OCI-LY3 (cell line): ENCODE data around the gene TDRD9.

Source experiments
- H2AFZ ChIP-seq: fragments of 200-600, 300-600 bp; shearing (Covaris generic); 2 replicates; pipeline ENCODE4 v1.6.0; 2014; ENCODE audit warnings: antibody characterized with exemption, low read depth, low read length
- H3K27ac ChIP-seq: fragments of 200-600, 300-600 bp; sonication (generic); 2 replicates; pipeline ENCODE4 v1.5.1; 2014; ENCODE audit warnings: mild to moderate bottlenecking, low read length, moderate library complexity, mixed read lengths
- H3K27me3 ChIP-seq: fragments of 200-600, 300-600 bp; sonication (generic); 2 replicates; pipeline ENCODE4 v1.6.1; 2014; ENCODE audit warnings: low read depth, low read length, mixed read lengths
- H3K36me3 ChIP-seq: fragments of 200-600, 300-600 bp; sonication (generic); replicated peaks from 2 replicates; pipeline ENCODE3; 2014; ENCODE audit warnings: low read depth, low read length, mixed read lengths
- H3K4me1 ChIP-seq: fragments of 300-600, 200-600 bp; sonication (generic); 2 replicates; pipeline ENCODE4 v1.6.1; 2014; ENCODE audit warnings: low read length, mixed read lengths
- H3K4me2 ChIP-seq: fragments of 200-600, 300-600 bp; sonication (generic); 2 replicates; pipeline ENCODE4 v1.6.1; 2014; ENCODE audit warnings: low read length, mixed read lengths
- H3K4me3 ChIP-seq: fragments of 300-600, 200-600 bp; sonication (generic); 2 replicates; pipeline ENCODE4 v1.5.1; 2014; ENCODE audit warnings: antibody characterized with exemption, mild to moderate bottlenecking, low read length, moderate library complexity
- H3K79me2 ChIP-seq: fragments of 300-600, 200-600 bp; shearing (Covaris generic); 2 replicates; pipeline ENCODE4 v1.6.1; 2014; ENCODE audit warnings: mild to moderate bottlenecking, low read length, mixed read lengths
- H3K9ac ChIP-seq: fragments of 300-600, 200-600 bp; shearing (Covaris generic); 2 replicates; pipeline ENCODE4 v1.6.0; 2014; ENCODE audit warnings: mild to moderate bottlenecking, low read length, moderate library complexity
- H3K9me3 ChIP-seq: fragments of 200-600, 300-600 bp; shearing (Covaris generic); 2 replicates; pipeline ENCODE4 v1.6.1; 2014; ENCODE audit warnings: low read length, mixed read lengths; ENCODE audit not compliant: insufficient read depth
- H4K20me1 ChIP-seq: fragments of 200-600, 300-600 bp; sonication (generic); 2 replicates; pipeline ENCODE4 v1.6.1; 2016; ENCODE audit warnings: low read length, mixed read lengths; ENCODE audit not compliant: insufficient read depth
- CTCF ChIP-seq: fragments of 200-600, 300-600 bp; sonication (generic); IDR thresholded peaks from 2 replicates; pipeline ENCODE4 v1.5.1; 2014; ENCODE audit warnings: antibody characterized with exemption, low read length, low read depth
- EZH2phosphoT487 ChIP-seq: fragments of 200-600 bp; shearing (Covaris generic); IDR thresholded peaks from 2 replicates; pipeline ENCODE4 v1.6.1; 2018; ENCODE audit warnings: antibody characterized with exemption, mixed run types, low read depth

TDRD9 gene

GRCh38 chr14:103935102-103935501 lies 6.8 kb downstream of the TDRD9 start:
- Histone ChIP-seq H3K27ac (no peak overlapping the region), H3K9ac (no peak overlapping the region), H3K36me3 (no peaks in the 10 kb centered on the region), H3K9me3 (no peaks in the 10 kb centered on the region), H3K4me3 (no peak overlapping the region), H3K4me1 (no peaks in the 10 kb centered on the region), H4K20me1 (no peaks in the 10 kb centered on the region), H3K79me2 (no peaks in the 10 kb centered on the region), H3K27me3 (peaks cover 14% of the 10 kb centered on the region; the same call in 1 of the 2 replicates), H2AFZ (no peak overlapping the region), H3K4me2 (no peak overlapping the region)
- no peak for TF ChIP-seq CTCF
- no peak for TF ChIP-seq EZH2phosphoT487

- Histone ChIP-seq H3K27ac (no peak overlapping the region), H3K4me3 (no peak overlapping the region), H3K79me2 (no peaks in the 10 kb centered on the region), H4K20me1 (no peaks in the 10 kb centered on the region), H3K4me2 (no peak overlapping the region), H3K36me3 (no peaks in the 10 kb centered on the region), H2AFZ (no peak overlapping the region), H3K9ac (no peak overlapping the region), H3K27me3 (peaks cover 48% of the 10 kb centered on the region), H3K4me1 (no peaks in the 10 kb centered on the region), H3K9me3 (no peaks in the 10 kb centered on the region)
- TF ChIP-seq CTCF (no peak), EZH2phosphoT487 (no peak)
These were observed 13.2 kb downstream of the TDRD9 start for GRCh38 chr14:103941462-103941861.

- Histone ChIP-seq H3K4me3 (no peak within 1 kb of the TSS), H3K4me1 (no peaks in the 10 kb centered on the region), H2AFZ (no peak within 1 kb of the TSS), H3K27me3 (peaks cover 55% of the 10 kb centered on the region), H3K36me3 (no peaks in the 10 kb centered on the region), H4K20me1 (no peaks in the 10 kb centered on the region), H3K9ac (no peak within 1 kb of the TSS), H3K79me2 (no peaks in the 10 kb centered on the region), H3K9me3 (no peaks in the 10 kb centered on the region), H3K27ac (no peak within 1 kb of the TSS), H3K4me2 (no peak within 1 kb of the TSS)
- no peak for TF ChIP-seq CTCF
- no peak for TF ChIP-seq EZH2phosphoT487
These were observed 13.9 kb downstream of the TDRD9 start, which contains the start of gene RD3L for GRCh38 chr14:103941973-103942736. Gene RD3L, minus strand, starts transcription at chr14:103942529. Its CDS starts 834 bp downstream, at chr14:103941695.

DNA sequence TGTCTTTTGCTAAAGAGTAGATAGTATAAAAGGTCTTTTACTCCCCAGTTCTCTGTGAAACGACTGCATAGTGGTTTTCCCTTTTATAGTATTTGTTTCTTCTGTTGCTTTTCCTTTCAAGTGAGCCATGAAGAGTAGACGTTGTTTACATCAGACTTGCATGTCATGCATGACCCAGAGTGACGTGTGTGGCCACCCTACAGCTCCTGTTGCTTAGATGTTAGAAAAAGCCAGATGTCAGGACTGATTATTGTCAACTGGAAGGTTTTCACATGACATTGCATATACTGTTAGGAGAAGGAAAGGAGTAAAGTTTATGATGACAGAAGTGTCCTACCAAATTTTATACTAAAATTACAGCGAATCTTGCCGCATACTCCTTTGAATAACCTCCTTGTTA lies 15.4 kb downstream of the TDRD9 start:
- no peak overlapping the region for H3K4me2 ChIP-seq
- H3K27me3 ChIP-seq = peaks cover 51% of the 10 kb centered on the region
- no peaks in the 10 kb centered on the region for H3K36me3 ChIP-seq
- no peaks in the 10 kb centered on the region for H4K20me1 ChIP-seq
- no peak for TF ChIP-seq EZH2phosphoT487
- no peaks in the 10 kb centered on the region for H3K9me3 ChIP-seq
- no peak overlapping the region for H3K27ac ChIP-seq
- no peak overlapping the region for H2AFZ ChIP-seq
- no peaks in the 10 kb centered on the region for H3K79me2 ChIP-seq
- no peaks in the 10 kb centered on the region for H3K4me1 ChIP-seq
- H3K9ac ChIP-seq = no peak overlapping the region
- H3K4me3 ChIP-seq = no peak overlapping the region
